Upper lobe of right lung (tissue), 1 donor: ENCODE measurements around the gene IL4I1. TPM values are rescaled to one million over a fixed set of nuclear protein-coding genes. Genes with fewer than 3 reads are reported as not detected.

Experiments used
- ATAC-seq: fragments of 200-7000 bp; cut with Tn5 transposase; one replicate; pipeline ENCODE4 v1.9.1; 2020; ENCODE audit warnings: mild to moderate bottlenecking, moderate library complexity
- DNase-seq: peaks from one replicate; pipeline ENCODE4 v3.0.0-alpha.2; 2020
- H3K27ac ChIP-seq: fragments of 200-600 bp; one replicate; pipeline ENCODE4 v1.8.0; 2022
- H3K27me3 ChIP-seq: fragments of 200-600 bp; one replicate; pipeline ENCODE4 v1.8.0; 2022; ENCODE audit warnings: mild to moderate bottlenecking
- H3K36me3 ChIP-seq: fragments of 200-600 bp; one replicate; pipeline ENCODE4 v1.8.0; 2022
- H3K4me1 ChIP-seq: fragments of 200-600 bp; one replicate; pipeline ENCODE4 v1.8.0; 2022
- H3K4me3 ChIP-seq: fragments of 200-600 bp; one replicate; pipeline ENCODE4 v1.8.0; 2022; ENCODE audit warnings: mild to moderate bottlenecking
- H3K9me3 ChIP-seq: fragments of 200-600 bp; one replicate; pipeline ENCODE4 v1.8.0; 2022
- intact Hi-C: fragments of 100-400 bp; cut with DNase I; formaldehyde crosslinking; loops from one replicate; pipeline ENCODE4 v1.11.0; 2022
- total RNA-seq: library from RNA; stranded (reverse); fragmentation: NEBNext Ultra II Directional; extraction: Animal tissue kit (Norgen Biotek cat#: 25700); gene quantifications from one replicate; pipeline ENCODE4 v1.2.1, GENCODE V29; 2021
- TF ChIP-seq, protein P1 (sequence below): fragments of 200-600 bp; IDR thresholded peaks from one replicate; pipeline ENCODE4 v1.8.0; 2022; ENCODE audit warnings: antibody characterized with exemption
- donor health status: DM: no; HTN: yes; CAD: no; lungs with severe emphysema.

The IL4I1 gene
- total RNA-seq, 1 donor from 2014 or later = 1.8 TPM

DNA sequence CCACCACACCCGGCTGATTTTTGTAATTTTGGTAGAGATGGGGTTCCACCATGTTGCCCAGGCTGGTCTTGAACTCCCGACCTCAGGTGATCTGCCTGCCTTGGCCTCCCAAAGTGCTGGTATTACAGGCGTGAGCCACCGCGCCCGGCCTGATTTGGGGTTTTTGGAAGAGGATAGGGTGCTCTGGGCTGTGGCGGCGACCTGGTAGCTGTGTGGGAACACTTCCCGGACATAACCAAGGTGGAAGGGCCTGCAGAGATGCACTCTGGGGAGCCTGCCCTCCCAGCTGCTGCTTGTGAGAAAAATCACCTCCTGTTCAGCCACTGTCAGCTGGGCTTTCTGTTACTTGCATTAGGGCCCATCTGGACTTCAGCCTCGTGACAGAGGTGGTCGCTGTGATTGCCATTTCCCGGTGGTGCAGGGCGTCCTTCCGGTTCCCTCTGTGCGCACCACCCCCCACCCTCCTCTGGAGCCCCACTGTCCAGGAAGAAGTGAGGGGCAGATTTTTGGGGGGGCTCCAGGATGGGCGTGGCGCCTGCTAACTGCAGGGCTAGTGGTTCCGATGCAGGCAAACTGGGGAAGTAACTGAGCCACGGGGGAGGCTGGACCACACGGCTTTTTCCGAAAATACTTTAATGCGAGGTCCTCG lies 7.5 kb downstream of the IL4I1 start:
- ATAC-seq (no peak), DNase-seq (peak; percentile 62)
- Histone ChIP-seq H3K4me1 (peaks cover 7% of the 10 kb centered on the region), H3K4me3 (no peak overlapping the region), H3K27me3 (no peaks in the 10 kb centered on the region), H3K36me3 (peaks cover 17% of the 10 kb centered on the region), H3K27ac (no peak overlapping the region), H3K9me3 (no peaks in the 10 kb centered on the region)
- intact Hi-C loops = no loop called here
- TF ChIP-seq, protein P1, sequence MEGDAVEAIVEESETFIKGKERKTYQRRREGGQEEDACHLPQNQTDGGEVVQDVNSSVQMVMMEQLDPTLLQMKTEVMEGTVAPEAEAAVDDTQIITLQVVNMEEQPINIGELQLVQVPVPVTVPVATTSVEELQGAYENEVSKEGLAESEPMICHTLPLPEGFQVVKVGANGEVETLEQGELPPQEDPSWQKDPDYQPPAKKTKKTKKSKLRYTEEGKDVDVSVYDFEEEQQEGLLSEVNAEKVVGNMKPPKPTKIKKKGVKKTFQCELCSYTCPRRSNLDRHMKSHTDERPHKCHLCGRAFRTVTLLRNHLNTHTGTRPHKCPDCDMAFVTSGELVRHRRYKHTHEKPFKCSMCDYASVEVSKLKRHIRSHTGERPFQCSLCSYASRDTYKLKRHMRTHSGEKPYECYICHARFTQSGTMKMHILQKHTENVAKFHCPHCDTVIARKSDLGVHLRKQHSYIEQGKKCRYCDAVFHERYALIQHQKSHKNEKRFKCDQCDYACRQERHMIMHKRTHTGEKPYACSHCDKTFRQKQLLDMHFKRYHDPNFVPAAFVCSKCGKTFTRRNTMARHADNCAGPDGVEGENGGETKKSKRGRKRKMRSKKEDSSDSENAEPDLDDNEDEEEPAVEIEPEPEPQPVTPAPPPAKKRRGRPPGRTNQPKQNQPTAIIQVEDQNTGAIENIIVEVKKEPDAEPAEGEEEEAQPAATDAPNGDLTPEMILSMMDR = no peak

DNA sequence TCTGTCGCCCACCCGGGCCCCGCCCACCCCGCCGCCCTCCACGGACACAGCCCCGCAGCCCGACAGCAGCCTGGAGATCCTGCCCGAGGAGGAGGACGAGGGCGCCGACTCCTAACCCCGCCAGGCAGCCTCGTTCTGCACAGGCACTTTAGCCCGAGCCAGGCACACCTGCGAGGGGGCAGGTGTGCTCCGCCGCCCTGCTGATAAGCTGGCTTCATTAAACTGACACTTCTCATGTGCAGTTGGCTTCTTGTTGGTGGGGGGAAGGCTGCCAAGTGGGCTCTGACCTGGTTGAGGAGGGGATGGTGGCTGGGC lies 8.2 kb downstream of the IL4I1 start:
- Histone ChIP-seq H3K9me3 (no peaks in the 10 kb centered on the region), H3K4me3 (no peak overlapping the region), H3K27ac (no peak overlapping the region), H3K27me3 (no peaks in the 10 kb centered on the region), H3K36me3 (peaks cover 24% of the 10 kb centered on the region), H3K4me1 (peaks cover 7% of the 10 kb centered on the region)
- TF ChIP-seq, protein P1 = no peak
- intact Hi-C loops = no loop called here
- DNase-seq (no peak), ATAC-seq (no peak)

DNA sequence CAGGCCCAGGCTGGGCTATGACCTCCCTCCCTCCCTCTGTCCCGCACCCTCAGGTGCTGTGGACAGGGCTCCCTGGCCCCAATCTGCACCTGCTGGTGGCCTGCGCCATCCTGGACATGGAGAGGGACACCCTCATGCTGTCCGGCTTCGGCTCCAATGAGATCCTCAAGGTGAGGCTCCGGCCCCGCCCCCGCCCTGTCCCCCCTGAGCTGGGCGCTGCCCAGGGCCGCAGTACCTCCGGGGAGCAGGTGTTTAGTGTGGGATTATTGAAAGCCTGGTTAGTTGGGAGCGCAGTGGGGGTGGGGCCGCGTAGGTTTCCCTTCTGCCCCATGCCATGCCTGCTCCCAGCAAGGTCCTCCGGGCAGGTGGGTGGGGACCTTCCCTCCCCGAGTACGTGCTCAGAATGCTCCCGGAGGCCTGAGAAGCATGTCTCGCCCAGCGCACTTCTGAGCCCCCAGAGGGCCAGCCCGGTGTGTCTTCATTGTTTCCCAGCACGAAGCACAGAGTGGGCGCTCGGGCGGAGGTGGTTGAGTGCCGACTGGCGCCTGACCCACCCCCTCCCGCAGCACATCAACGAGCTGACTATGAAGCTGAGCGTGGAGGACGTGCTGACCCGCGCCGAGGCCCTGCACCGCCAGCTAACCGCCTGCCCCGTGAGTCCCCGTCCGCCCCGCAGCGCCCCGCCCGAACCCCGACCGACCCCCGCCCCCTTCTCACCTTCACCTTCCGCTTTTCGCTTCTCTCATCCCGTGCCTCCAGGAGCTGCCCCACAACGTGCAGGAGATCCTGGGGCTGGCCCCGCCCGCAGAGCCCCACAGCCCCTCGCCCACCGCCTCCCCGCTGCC lies 8.8 kb downstream of the IL4I1 start:
- H3K27me3 ChIP-seq = no peaks in the 10 kb centered on the region
- H3K27ac ChIP-seq = no peak overlapping the region
- DNase-seq (peak; percentile 64), ATAC-seq (no peak)
- no peak overlapping the region for H3K4me3 ChIP-seq
- H3K9me3 ChIP-seq = no peaks in the 10 kb centered on the region
- peaks cover 7% of the 10 kb centered on the region for H3K4me1 ChIP-seq
- H3K36me3 ChIP-seq = peaks cover 30% of the 10 kb centered on the region
- TF ChIP-seq, protein P1 = no peak
- intact Hi-C loops = no loop called here

DNA sequence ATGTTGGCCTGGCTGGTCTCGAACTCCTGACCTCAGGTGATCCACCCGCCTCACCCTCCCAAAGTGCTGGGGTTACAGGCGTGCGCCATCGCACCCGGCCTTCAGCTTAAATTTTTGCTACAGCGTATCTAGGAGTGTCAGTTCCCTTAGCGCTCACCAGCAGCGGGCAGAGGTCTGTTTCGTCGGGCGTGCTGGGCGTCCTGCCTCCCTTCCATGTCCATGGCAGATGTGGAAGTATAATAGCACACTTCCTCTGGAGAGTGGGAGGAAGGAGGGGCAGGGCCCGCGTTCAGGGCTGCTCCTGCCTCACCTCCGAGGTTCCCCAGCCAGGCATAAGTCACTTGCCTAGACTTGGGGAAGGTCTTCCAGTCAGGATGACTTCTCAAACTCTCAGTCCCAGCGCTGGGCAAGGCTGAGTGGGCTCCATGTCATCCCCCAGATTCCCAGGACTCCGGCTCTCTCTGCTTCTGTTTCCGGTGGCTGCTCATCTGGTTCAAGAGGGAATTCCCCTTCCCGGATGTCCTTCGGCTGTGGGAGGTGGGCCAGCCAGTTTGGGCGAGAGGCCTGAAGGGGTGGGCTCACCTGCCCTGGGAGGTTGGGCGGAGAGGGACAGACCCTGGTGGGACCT lies 9.5 kb downstream of the IL4I1 start:
- TF ChIP-seq, protein P1 = no peak
- ATAC-seq (no peak), DNase-seq (no peak)
- Histone ChIP-seq H3K27ac (no peak overlapping the region), H3K27me3 (no peaks in the 10 kb centered on the region), H3K4me3 (no peak overlapping the region), H3K4me1 (peaks cover 7% of the 10 kb centered on the region), H3K36me3 (peaks cover 37% of the 10 kb centered on the region), H3K9me3 (no peaks in the 10 kb centered on the region)
- intact Hi-C loops = no loop called here

DNA sequence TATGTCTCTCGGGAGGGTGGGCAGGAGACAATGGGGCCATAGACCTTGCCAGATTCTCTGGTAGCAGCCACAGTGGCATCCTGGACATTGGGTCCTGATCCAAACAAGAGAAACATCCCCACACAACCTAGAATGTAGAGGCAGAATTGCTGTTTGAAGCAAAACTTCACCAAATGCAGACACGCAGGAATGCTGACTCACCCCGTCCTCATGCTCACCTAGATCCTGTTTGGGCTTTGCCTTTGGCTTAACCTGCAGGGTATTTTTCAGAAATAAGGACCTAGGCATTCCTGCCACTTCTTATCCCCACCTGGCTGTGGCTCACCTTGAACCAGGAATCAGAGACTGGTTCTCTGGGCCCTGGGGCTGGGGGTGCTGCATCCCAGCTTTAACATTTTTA lies 11.9 kb downstream of the IL4I1 start:
- Histone ChIP-seq H3K4me1 (no peaks in the 10 kb centered on the region), H3K36me3 (peaks cover 61% of the 10 kb centered on the region), H3K27me3 (no peaks in the 10 kb centered on the region), H3K4me3 (no peak overlapping the region), H3K9me3 (no peaks in the 10 kb centered on the region), H3K27ac (no peak overlapping the region)
- ATAC-seq (no peak), DNase-seq (no peak)
- intact Hi-C loops = no loop called here
- TF ChIP-seq, protein P1 = no peak
